NCI-H82 (cell line): Measurements from ENCODE around the gene ENSA.
"Not testable (repeated sequence)": the region's sequence is repeated elsewhere in the genome, so short reads cannot be mapped to it uniquely, and the experiment has no call there.

Experiments used
- DNase-seq: peaks from one replicate; lab custom pipeline; 2025; lab: John Stamatoyannopoulos, UW

The ENSA gene, protein sequence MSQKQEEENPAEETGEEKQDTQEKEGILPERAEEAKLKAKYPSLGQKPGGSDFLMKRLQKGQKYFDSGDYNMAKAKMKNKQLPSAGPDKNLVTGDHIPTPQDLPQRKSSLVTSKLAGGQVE

DNA sequence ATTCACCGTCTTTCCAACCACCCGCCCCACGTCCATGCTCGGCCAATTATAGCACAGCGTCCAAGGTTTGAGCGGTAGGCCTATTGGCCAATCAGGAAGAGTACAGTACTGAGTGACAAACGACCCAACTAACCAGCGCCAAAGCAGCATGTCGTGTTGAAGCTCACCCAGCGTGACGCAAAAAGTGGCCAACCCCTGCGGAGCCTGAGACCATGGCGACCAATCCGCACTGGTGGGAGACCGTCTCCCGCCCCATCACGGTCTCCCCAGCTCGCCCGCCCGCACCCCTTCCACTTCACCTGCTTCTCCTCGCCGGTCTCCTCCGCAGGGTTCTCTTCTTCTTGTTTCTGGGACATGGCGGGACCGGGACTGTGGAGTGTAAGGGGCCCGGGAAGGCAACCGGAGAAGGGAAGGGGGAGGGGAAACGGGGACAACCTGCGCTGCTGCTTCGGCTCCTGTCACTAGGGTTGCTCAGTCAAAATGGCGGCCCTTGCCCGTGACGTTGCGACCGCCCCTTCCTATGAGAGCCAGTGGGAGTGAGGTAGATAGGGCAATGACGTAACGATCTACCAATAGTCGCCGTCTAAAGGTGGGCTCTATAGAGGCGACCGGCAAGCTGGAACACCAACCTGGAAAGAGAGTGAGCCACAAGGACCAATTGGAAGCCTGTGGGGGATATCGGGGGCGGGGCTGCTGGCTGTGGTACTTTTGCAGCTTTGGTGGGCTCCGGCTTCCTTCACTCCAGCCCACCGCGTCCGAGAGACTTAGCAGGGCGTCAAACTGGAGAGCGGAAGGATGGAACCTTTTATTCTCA lies at the start of gene ENSA:
TSS of gene ENSA (minus strand) at position 498 of the 814 bp plus-strand sequence. CDS start at position 356, 142 bp downstream.
- peak; percentile 100 for DNase-seq

DNA sequence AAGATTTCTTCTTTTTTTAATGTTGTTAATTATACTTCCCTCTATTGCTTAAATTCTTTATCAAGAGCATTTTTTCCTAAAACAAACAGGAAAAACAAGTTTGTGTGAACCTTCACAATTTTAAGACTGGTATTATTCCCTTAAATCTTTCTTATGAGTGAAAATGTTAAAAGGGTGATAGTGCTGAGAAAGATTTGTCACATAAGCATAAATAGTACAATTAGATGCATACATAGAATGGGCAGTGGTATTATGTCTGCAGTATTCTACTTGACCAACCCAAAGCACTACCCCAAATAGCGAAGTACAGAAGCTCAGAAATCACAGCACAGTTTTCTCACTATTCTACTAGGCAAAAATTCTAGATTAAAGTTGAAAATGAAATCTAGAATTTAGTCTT lies 49.6 kb upstream of the ENSA start:
- no peak for DNase-seq

DNA sequence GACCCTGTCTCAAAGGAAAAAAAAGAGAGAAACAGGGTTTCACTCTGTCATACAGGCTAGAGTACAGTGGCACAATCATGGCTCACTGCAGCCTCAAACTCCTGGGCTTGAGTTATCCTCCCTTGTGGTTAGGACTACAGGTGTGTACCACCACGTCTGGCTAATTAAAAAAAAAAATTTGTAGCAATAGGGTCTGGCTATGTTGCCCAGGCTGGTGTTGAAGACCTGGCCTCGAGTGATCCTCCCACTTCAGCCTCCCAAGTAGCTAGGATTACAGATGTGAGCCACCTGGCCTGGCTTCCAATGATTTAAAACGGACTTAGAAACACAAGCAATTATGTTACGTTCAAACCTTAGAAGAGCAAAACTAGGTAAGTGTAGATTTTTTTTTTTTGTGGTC lies 45.5 kb upstream of the ENSA start:
- DNase-seq = no peak

DNA sequence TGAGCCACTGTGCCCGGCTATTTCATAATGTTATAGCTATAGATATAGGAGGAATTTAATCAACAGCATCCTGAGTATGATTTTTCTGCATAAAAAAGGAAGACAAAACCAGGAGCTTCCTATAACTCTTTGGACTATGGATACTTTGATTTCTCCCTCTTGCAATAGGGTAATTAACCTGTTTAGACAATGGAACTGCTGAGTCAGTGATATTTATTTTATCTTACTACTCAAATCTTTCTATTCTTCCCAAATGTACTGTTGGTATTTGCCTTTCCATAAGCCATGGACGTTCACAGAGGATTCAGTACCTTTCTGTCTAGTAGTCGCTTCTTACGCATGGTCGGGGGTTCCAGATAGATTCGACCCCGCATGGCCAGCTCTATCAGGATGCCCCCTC lies 33.9 kb upstream of the ENSA start:
- no peak for DNase-seq

DNA sequence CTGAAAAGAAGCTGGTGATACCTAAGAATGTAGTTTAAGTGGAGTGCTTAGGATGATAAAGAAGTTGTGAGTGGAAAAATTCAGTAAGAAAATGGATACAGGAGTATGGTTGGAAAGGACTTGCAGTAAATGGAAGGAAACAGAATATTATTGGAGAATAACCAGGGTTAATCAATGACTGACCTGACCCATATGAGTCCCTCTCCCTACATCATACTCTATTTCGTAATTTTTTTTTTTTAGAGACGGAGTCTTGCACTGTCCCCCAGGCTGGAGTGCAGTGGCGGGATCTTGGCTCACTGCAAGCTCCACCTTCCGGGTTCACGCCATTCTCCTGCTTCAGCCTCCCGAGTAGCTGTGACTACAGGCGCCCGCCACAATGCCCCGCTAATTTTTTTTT lies 33.4 kb upstream of the ENSA start:
- no peak for DNase-seq

DNA sequence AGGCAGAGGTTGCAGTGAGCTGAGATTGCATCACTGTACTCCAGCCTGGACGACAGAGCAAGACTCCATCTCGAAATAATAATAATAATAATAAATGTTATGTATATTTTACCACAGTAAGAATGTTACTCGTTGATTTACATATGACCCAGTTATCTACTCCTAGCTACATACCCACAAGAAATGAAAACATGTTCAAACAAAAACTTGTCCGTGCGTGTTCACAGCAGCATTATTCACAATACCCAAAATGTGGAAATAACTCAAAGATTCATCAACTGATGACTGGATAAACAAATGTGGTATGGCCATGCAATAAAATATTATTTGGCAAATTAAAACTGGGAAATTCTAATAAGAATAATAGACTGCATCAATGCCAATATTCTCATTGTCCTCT lies 31.7 kb upstream of the ENSA start:
- no peak for DNase-seq

DNA sequence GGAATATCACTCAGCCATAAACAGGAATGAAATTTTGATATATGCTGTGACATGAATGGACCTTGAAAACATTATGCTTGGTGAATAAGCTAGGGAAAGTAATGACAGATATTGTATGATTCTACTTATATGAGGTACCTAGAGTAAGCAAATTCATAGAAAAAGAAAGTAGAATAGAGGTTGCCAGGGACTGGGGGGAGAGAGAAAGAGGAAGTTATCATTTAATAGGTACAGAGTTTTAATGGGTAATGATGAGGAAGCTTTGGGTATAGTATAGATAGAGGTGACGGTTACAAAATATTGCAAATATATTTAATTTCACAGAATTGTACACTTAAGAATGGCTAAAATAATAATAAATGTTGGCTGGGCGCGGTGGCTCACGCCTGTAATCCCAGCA lies 31.2 kb upstream of the ENSA start:
- no peak for DNase-seq

DNA sequence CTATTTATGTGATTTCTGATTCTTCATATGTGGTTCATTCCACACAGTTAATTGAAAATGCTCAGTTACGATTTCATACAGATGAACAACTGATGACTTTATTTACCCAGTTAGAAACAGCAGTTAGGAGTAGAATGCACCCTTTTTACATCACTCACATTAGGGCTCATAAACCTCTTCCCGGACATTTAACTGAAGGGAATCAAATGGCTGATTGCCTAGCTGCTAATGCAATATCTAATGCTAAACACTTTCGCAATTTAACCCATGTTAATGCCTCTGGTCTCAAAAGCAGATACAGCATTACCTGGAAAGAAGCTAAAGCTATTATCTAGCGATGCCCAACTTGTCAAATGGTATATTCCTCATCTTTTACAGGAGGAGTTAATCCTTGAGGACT lies 27.7 kb upstream of the ENSA start:
- DNase-seq = peak; percentile 68

DNA sequence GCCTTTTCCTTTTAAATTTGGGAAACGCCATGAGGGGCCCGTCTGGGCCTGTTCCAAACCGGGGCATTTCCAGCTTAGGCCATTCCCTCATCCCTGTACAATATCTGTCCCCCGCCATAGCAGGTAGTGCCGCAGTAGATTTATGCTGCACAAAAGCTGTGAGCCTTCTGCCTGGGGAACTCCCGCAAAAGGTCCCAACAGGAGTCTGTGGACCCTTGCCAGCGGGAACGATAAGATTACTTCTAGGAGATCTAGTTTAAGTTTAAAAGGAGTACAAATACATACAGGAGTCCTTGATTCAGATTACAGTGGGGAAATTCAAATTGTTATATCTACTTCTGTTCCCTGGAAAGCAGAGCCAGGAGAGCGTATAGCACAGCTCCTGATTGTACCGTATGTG lies 25.2 kb upstream of the ENSA start:
- DNase-seq = not testable (repeated sequence)

DNA sequence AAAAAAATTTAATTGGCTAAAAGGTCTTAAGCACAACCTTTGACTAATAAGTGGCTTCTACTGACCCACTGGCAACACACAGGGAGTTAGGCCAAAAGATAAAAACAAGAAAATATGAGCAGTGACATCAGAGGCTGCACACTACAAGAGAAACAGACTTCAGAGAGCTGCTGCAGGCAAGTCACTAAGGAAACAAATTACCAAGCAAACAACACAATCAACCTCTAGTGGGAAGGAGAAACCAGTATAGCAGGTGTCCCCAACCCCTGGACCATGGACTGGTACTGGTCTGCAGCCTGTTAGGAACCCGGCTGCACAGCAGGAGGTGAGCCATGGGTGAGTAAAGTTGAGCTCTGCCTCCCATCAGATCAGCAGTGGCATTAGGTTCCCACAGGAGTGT lies 20.8 kb upstream of the ENSA start:
- no peak for DNase-seq

DNA sequence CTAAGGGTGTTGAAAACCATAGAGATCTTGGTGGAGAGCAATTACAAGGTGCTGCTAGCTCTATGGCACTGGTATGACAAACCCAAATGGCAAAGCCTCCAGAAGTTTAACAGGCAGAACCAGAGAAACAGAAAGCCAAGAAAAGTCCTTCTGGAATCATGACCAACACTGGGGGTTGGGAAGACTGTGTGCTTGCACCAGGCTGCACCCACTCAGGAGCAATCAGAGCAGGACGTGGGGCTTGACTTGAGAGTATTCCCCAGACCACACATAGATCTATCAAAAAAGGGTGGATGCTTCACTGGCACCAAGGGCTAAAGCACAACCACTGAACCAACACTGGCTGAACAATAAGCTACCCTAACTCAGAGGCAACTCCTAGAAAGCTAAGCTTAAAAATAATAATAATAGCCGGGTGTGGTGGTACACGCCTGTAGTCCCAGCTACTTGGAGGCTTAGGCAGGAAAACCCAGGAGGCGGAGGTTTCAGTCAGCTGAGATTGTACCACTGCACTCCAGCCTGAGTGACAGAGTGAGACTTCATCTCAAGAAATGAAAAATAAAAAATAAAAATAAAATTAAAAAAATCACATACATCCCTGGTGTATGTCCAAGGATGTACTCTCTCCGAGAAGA lies 20.1 kb upstream of the ENSA start:
- DNase-seq = no peak

DNA sequence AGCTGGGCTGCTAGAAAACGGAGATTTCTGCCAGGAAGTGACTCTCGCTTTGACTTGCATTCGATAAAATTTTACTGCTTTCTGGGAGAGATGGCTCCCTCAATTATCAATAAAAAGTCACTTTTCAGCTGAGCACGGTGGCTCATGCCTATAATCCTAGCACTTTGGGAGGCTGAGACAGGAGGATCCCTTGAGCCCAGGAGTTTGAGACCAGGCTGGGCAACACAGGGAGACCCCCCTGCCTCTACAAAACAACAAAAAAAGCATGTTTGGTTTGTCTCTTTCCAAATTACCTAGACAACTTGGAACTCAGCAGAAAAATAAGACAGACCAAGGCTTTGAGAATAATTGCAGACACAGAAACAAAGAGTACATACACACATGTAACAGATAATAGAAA lies 12.9 kb upstream of the ENSA start:
- DNase-seq = no peak

DNA sequence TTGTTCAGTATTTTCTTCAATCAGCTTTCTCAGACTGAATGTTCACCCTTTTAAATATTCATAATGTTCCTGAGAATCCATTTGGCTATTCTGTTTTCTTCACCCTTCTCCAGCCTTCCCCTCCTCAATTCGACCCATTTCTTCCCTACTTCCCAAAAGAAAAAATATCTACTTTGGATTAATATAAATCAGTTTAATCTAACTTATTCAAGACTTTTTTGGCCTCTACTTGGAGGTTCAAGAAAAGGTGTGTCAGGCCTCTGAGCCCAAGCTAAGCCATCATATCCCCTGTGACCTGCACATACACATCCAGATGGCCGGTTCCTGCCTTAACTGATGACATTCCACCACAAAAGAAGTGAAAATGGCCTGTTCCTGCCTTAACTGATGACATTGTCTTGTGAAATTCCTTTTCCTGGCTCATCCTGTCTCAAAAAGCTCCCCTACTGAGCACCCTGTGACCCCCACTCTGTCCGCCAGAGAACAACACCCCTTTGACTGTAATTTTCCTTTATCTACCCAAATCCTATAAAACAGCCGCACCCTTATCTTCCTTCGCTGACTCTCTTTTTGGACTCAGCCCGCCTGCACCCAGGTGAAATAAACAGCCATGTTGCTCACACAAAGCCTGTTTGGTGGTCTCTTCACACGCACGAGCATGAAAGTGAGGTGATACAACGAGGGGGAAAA lies 11.9 kb upstream of the ENSA start:
- not testable (repeated sequence) for DNase-seq

DNA sequence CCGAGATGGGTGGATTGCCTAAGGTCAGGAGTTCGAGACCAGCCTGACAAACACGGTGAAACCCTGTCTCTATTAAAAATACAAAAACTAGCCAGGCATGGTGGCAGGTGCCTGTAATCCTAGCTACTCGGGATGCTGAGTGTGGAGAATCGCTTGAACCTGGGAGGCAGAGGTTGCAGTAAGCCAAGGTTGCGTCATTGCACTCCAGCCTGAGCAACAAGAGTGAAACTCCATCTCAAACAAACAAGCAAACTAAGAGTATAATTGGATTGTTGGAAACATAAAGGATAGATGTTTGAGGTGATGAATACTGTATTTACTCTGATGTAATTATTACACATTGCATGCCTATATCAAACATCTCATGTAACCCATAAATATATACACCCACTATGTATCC lies 9.0 kb upstream of the ENSA start:
- not testable (repeated sequence) for DNase-seq

DNA sequence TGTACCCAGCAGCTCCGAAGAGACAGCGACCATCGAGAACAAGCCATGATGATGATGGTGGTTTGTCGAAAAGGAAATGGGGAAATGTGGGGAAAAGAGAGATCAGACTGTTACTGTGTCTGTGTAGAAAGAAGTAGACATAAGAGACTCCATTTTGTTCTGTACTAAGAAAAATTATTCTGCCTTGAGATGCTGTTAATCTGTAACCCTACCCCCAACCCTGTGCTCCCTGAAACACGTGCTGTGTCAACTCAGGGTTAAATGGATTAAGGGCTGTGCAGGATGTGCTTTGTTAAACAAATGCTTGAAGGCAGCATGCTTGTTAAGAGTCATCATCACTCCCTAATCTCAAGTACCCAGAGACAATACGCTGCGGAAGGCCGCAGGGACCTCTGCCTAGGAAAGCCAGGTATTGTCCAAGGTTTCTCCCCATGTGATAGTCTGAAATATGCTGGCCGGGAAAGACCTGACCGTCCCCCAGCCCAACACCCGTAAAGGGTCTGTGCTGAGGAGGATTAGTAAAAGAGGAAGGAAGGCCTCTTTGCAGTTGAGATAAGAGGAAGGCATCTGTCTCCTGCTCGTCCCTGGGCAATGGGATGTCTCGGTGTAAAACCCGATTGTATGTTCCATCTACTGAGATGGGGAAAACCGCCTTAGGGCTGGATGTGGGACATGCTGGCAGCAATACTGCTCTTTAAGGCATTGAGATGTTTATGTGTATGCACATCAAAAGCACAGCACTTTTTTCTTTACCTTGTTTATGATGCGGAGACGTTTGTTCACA lies 5.6 kb upstream of the ENSA start:
- DNase-seq = peak; percentile 71

DNA sequence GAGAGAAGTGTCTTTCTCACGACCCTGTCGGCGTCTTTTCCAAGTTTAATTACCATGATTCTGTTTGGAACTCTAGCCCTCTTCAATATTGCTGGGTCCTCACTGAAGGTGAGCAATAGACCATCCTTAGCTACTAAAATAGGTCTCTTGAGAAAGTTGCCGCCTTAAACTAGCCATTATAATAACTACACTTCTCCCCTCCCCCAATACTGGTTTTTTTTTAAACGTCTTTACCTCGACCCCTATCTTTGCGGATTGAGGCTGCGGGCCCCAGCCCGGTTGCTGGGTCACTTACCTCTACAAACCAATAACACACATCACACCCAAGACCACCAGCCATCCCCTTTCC lies 672 bp downstream of the ENSA start:
- no peak for DNase-seq

DNA sequence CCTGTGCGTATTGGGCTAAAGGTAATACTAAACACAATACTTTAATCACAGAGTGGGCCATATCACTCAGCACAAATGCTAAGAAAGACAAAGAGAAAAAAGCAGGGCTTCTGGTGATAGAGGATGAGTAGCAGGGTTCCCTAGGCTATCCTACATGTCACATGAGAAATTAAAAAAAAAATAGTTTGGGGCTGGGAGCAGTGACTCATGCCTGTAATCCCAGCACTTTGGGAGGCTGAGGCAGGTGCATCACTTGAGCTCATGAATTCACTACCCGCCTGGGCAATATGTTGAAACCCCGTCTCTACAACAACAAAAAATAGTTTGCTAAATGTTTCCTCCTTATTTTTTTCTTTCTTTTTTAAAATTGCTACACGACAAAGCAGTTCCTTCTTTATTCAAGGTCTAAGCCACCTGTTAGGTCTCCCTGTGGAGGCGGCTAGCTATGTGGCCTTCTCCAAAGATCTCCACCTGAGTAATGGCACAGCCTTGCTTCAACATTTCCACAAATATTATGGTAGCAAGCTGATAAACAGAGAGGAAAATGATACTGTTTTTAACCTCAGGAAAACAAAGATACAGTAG lies 1.5 kb downstream of the ENSA start:
- no peak for DNase-seq

DNA sequence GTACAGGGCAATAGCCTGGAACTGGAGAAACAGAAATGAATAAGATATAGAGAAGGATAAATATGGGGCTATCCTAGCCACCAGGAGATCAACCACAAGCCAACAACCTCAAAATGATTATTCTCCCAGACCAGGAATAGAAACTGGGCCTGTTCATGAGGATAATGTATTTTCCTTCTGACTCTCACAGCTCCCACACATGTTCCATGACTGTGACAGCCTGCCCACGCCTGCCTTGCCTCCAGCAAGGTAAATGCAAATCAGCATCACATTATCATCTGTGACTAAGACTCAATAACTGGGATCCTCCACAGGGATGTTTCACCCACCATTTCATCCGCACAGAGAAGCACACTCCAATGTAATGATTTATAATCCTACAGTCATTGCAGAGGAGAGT lies 3.3 kb downstream of the ENSA start:
- DNase-seq = no peak

DNA sequence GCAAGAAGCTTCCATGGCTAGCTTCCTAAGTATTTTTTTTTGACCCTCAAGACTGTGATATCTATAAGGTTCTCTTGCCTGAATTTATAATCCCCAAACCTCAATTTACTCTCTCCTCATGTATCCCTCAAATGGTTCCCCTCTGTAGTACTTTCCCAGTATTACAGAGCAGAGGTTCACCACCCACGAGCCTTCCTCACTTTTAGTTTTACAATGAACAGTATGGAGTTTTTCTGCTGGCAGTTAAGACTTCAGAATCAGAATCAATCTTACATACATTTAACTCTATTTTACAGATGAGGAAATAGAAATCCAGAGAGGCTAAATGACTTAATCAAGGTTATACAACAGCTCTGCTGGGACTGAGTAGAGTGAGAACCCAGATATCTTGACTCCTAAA lies 4.9 kb downstream of the ENSA start:
- DNase-seq = not testable (repeated sequence)

DNA sequence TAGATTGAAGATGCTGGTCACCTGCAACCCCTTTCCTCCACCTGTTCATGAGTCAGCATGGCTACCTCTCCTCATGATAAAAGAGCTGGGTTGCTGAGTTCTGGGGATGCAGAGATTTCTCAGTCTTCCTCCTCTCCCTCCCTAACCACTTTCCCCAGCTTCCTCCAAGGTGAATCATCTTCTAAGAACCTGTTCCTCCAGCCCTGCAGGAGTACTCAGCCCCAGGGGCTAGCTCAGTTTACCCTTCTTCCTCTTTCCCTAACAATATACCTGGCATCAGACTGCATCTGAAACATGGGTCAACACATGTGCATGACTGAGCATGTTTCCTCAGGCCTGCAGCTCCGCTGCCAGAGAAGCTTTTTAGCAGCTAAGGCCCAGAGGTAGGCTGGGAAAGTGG lies 5.3 kb downstream of the ENSA start:
- not testable (repeated sequence) for DNase-seq

DNA sequence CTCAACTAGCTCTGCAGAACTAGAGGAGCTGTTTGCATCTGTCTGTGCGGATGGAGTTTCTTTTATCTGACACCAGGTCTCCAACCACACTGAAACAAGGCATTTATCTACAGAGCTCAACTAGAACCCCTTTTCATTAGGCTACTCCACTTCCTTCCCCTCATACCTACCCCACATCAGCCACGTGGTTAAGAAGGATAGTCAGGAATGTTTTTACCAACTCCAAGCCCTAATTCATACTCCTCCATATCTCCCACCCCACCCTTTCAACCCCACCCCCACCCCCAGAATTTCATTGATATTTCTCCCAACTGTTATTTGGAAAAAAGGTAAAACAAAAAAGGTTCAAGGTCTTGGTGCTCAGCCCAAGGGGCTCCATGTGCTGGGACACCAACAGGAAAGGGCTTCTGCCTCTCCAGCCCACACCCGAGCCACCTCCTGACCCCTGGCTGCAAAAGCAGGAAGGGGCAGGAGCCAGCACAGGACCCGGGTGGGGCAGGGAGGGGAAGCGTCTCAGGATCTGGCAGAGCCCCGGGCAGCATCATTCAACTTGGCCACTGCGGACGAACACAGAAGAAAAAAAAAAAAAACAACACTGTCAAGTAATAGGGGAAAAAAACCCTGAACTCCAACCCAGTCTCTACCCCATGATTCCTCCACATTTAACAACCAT lies 7.0 kb downstream of the ENSA start:
- DNase-seq = no peak
